Measurements from ENCODE around the gene PITRM1.

PITRM1 gene

GRCh38 chr10:3096149-3096548 lies 76.4 kb downstream of the PITRM1 start:
- no peak for TF ChIP-seq CTCF (IDR thresholded peaks at IDR 0.05)
- Histone ChIP-seq H3K4me3 (peak overlapping the region; percentile 51), H3K27ac (peak overlapping the region; percentile 50 to 88)
- no peak for DNase-seq (ENCODE audit: low spot score)

GRCh38 chr10:3095373-3096139 lies 77.0 kb downstream of the PITRM1 start:
- Histone ChIP-seq H3K4me3 (peak overlapping the region; percentile 51), H3K27ac (peak overlapping the region; percentile 50 to 88)
- DNase-seq (ENCODE audit: low spot score): no peak

GRCh38 chr10:3094609-3095036 lies 78.0 kb downstream of the PITRM1 start:
- TF ChIP-seq CTCF (IDR thresholded peaks at IDR 0.05): no peak
- H3K27ac ChIP-seq: peak overlapping the region; percentile 50 to 88
- H3K4me3 ChIP-seq: no peak overlapping the region
- no peak for DNase-seq (ENCODE audit: low spot score)

More at GRCh38 chr10:3095373-3096139, 77.0 kb downstream of the PITRM1 start:
- no peak for TF ChIP-seq CTCF (IDR thresholded peaks at IDR 0.05)

GRCh38 chr10:3093996-3094395 lies 78.6 kb downstream of the PITRM1 start:
- no peak for DNase-seq (ENCODE audit: low spot score)
- peak overlapping the region; percentile 50 to 88 for H3K27ac ChIP-seq
- no peak for TF ChIP-seq CTCF (IDR thresholded peaks at IDR 0.05)
- H3K4me3 ChIP-seq: no peak overlapping the region

- TF ChIP-seq CTCF (IDR thresholded peaks at IDR 0.05): no peak
- peak overlapping the region in 1 of 2 donors; percentile 59 for H3K27ac ChIP-seq
- no peak overlapping the region for H3K4me3 ChIP-seq
- no peak for DNase-seq (ENCODE audit: low spot score)
Observed at GRCh38 chr10:3091921-3092320, 80.7 kb downstream of the PITRM1 start.

GRCh38 chr10:3090914-3091787 lies 81.4 kb downstream of the PITRM1 start:
- no peak for DNase-seq (ENCODE audit: low spot score)
- TF ChIP-seq CTCF (IDR thresholded peaks at IDR 0.05): no peak

More at GRCh38 chr10:3090914-3091787, 81.4 kb downstream of the PITRM1 start:
- Histone ChIP-seq H3K27ac (peak overlapping the region; percentile 50 to 59), H3K4me3 (no peak overlapping the region)

All from coronary artery (tissue), 2 donors.